OCI-LY3 (cell line): ENCODE measurements around the gene PDE4A.

Experiments
- EZH2phosphoT487 ChIP-seq: fragments of 200-600 bp; shearing (Covaris generic); IDR thresholded peaks from 2 replicates; pipeline ENCODE4 v1.6.1; 2018; ENCODE audit warnings: antibody characterized with exemption, mixed run types, low read depth
- TF ChIP-seq, protein P1 (sequence below): fragments of 200-600, 300-600 bp; sonication (generic); IDR thresholded peaks from 2 replicates; pipeline ENCODE4 v1.5.1; 2014; ENCODE audit warnings: antibody characterized with exemption, low read length, low read depth

DNA sequence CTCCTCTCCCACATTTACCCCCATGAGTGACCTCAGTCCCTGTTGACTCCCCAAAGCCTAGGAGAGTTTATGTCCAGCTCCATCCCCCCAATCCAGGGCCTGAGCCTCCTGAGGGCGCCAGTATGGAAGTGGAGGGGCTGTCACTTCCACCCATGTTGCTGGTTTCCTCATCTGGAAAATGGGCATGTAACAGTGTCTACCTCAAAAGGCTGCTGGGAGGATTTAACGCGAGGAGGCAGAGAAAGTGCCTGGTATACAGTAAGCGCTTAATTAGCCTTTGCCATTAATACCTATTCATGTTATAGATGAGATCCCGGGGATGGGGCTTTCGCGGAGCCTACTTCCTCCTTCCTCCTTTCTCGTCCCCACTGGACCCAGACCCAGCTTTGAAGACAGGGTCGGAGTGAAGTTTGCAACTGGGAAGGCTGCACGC, 40.4 kb upstream of the PDE4A start:
- TF ChIP-seq, protein P1, sequence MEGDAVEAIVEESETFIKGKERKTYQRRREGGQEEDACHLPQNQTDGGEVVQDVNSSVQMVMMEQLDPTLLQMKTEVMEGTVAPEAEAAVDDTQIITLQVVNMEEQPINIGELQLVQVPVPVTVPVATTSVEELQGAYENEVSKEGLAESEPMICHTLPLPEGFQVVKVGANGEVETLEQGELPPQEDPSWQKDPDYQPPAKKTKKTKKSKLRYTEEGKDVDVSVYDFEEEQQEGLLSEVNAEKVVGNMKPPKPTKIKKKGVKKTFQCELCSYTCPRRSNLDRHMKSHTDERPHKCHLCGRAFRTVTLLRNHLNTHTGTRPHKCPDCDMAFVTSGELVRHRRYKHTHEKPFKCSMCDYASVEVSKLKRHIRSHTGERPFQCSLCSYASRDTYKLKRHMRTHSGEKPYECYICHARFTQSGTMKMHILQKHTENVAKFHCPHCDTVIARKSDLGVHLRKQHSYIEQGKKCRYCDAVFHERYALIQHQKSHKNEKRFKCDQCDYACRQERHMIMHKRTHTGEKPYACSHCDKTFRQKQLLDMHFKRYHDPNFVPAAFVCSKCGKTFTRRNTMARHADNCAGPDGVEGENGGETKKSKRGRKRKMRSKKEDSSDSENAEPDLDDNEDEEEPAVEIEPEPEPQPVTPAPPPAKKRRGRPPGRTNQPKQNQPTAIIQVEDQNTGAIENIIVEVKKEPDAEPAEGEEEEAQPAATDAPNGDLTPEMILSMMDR = no peak; the same call in 1 of the 2 replicates
- no peak for TF ChIP-seq EZH2phosphoT487
